HG02759 (cell line): ENCODE data around the gene LPCAT1.
"Not testable (repeated sequence)": the region's sequence is repeated elsewhere in the genome, so short reads cannot be mapped to it uniquely, and the experiment has no call there.

Experiments
- ATAC-seq: cut with Tn5 transposase; IDR thresholded peaks from one replicate; pipeline ENCODE4 v1.9.1; 2021; ENCODE audit warnings: mild to moderate bottlenecking, moderate library complexity; ENCODE audit not compliant: unreplicated experiment

Gene LPCAT1

GRCh38 chr5:1431021-1431811 is 92.5 kb downstream of the LPCAT1 start:
- ATAC-seq, result no peak

GRCh38 chr5:1430121-1430795 is 93.5 kb downstream of the LPCAT1 start:
- no peak for ATAC-seq

GRCh38 chr5:1429496-1429895 is 94.3 kb downstream of the LPCAT1 start:
- no peak for ATAC-seq

GRCh38 chr5:1429066-1429465 is 94.7 kb downstream of the LPCAT1 start:
- ATAC-seq, result no peak

GRCh38 chr5:1428107-1428506 is 95.7 kb downstream of the LPCAT1 start:
- ATAC-seq, result no peak

- ATAC-seq, result no peak
Measured at GRCh38 chr5:1424716-1425115, 99.0 kb downstream of the LPCAT1 start.

- ATAC-seq, result no peak
Measured at GRCh38 chr5:1423901-1424603, 99.7 kb downstream of the LPCAT1 start.

- not testable (repeated sequence) for ATAC-seq
Measured at GRCh38 chr5:1422522-1422921, 101.2 kb downstream of the LPCAT1 start.

- ATAC-seq, result no peak
Measured at GRCh38 chr5:1421521-1422341, 102.0 kb downstream of the LPCAT1 start.

- ATAC-seq, result no peak
Measured at GRCh38 chr5:1420211-1421195, 103.3 kb downstream of the LPCAT1 start.

- no peak for ATAC-seq
Measured at GRCh38 chr5:1419476-1420210, 104.1 kb downstream of the LPCAT1 start.

- no peak for ATAC-seq
Measured at GRCh38 chr5:1418921-1419280, 104.9 kb downstream of the LPCAT1 start.

- ATAC-seq, result no peak
Measured at GRCh38 chr5:1418238-1418920, 105.4 kb downstream of the LPCAT1 start.

- ATAC-seq, result no peak
Measured at GRCh38 chr5:1417586-1418225, 106.1 kb downstream of the LPCAT1 start.

- ATAC-seq, result no peak
Measured at GRCh38 chr5:1416856-1417469, 106.8 kb downstream of the LPCAT1 start.

- no peak for ATAC-seq
Measured at GRCh38 chr5:1415626-1416360, 108.0 kb downstream of the LPCAT1 start.

- ATAC-seq, result no peak
Measured at GRCh38 chr5:1415059-1415425, 108.7 kb downstream of the LPCAT1 start.
